Neural progenitor cell (in vitro differentiated cells): ENCODE measurements around the gene ZSWIM6. TPM values are rescaled to one million over a fixed set of nuclear protein-coding genes. Genes with fewer than 3 reads are reported as not detected.
A peak's percentile ranks its signal among the peaks of the same experiment; 100 is the strongest.

Experiments used
- DNase-seq: peaks from one replicate; pipeline ENCODE4 v3.0.0-alpha.2; 2016; ENCODE audit warnings: low spot score
- H2AFZ ChIP-seq: fragments of 200-600 bp; sonication (generic); replicated peaks from 2 replicates; pipeline ENCODE4 v1.6.1; 2016; ENCODE audit warnings: antibody characterized with exemption
- H3F3A ChIP-seq: fragments of 200-600 bp; sonication (generic); 2 replicates; pipeline ENCODE4 v1.6.1; 2016; ENCODE audit warnings: antibody characterized with exemption, low read depth
- H3K27ac ChIP-seq: fragments of 200-600 bp; sonication (generic); 2 replicates; pipeline ENCODE4 v1.5.1; 2016; ENCODE audit warnings: mild to moderate bottlenecking
- H3K27me3 ChIP-seq: fragments of 200-600 bp; sonication (generic); 2 replicates; pipeline ENCODE4 v1.6.1; 2016; ENCODE audit warnings: mild to moderate bottlenecking, moderate library complexity
- H3K36me3 ChIP-seq: fragments of 200-600 bp; sonication (generic); 2 replicates; pipeline ENCODE4 v1.5.1; 2016
- H3K4me1 ChIP-seq: fragments of 200-600 bp; sonication (generic); 2 replicates; pipeline ENCODE4 v1.6.1; 2016; ENCODE audit warnings: mixed run types
- H3K4me2 ChIP-seq: fragments of 200-600 bp; sonication (generic); 2 replicates; pipeline ENCODE4 v1.6.1; 2016
- H3K4me3 ChIP-seq: fragments of 200-600 bp; sonication (generic); 2 replicates; pipeline ENCODE4 v1.5.1; 2016
- H3K79me2 ChIP-seq: fragments of 200-600 bp; sonication (generic); 2 replicates; pipeline ENCODE4 v1.6.1; 2016; ENCODE audit warnings: low read depth
- H3K9ac ChIP-seq: fragments of 200-600 bp; sonication (generic); 2 replicates; pipeline ENCODE4 v1.6.1; 2016
- H3K9me3 ChIP-seq: fragments of 200-600 bp; sonication (generic); 2 replicates; pipeline ENCODE4 v1.5.1; 2016; ENCODE audit warnings: low read depth
- H4K20me1 ChIP-seq: fragments of 200-600 bp; sonication (generic); 2 replicates; pipeline ENCODE4 v1.6.1; 2016; ENCODE audit warnings: low read depth
- H3K27ac Mint-ChIP-seq: 3 replicates; pipeline ENCODE4 v1.8.0; 2021; ENCODE audit warnings: mixed read lengths
- H3K27me3 Mint-ChIP-seq: 2 replicates; pipeline ENCODE4 v1.8.0; 2022; ENCODE audit warnings: low read depth, mild to moderate bottlenecking, inconsistent platforms, moderate library complexity, mixed read lengths; ENCODE audit not compliant: insufficient read depth
- H3K36me3 Mint-ChIP-seq: 3 replicates; pipeline ENCODE4 v1.8.0; 2021; ENCODE audit warnings: mixed read lengths
- H3K4me1 Mint-ChIP-seq: 3 replicates; pipeline ENCODE4 v1.8.0; 2021; ENCODE audit warnings: mixed read lengths
- H3K4me3 Mint-ChIP-seq: 3 replicates; pipeline ENCODE4 v1.8.0; 2021; ENCODE audit warnings: mild to moderate bottlenecking, moderate library complexity, mixed read lengths
- H3K9me3 Mint-ChIP-seq: 3 replicates; pipeline ENCODE4 v1.8.0; 2020; ENCODE audit warnings: mixed read lengths
- CTCF ChIP-seq: fragments of 200-600 bp; sonication (generic); IDR thresholded peaks from 2 replicates; pipeline ENCODE4 v1.5.1; 2017; ENCODE audit warnings: antibody characterized with exemption, mild to moderate bottlenecking
- EZH2 ChIP-seq: fragments of 200-600 bp; sonication (generic); IDR thresholded peaks from 2 replicates; pipeline ENCODE4 v1.6.1; 2017; ENCODE audit warnings: antibody characterized with exemption, mild to moderate bottlenecking, moderate library complexity
- EZH2phosphoT487 ChIP-seq: fragments of 200-600 bp; sonication (generic); IDR thresholded peaks from 2 replicates; pipeline ENCODE4 v1.6.1; 2017; ENCODE audit warnings: antibody characterized with exemption
- total RNA-seq: library from RNA; depleted of rRNA; stranded (reverse); fragments of >200 nt; gene quantifications from 2 replicates; pipeline ENCODE4 v1.2.3, GENCODE V29; 2015; ENCODE audit warnings: low replicate concordance

Gene ZSWIM6
- total RNA-seq, 1 donor from 2014 or later = 32.2 TPM

GRCh38 chr5:61293071-61293470 is 39.0 kb upstream of the ZSWIM6 start:
- Histone ChIP-seq H4K20me1 (no peaks in the 10 kb centered on the region), H3K9ac (no peak overlapping the region), H3K4me2 (no peak overlapping the region), H3F3A (peaks cover 20% of the 10 kb centered on the region), H2AFZ (no peak overlapping the region), H3K36me3 (no peaks in the 10 kb centered on the region), H3K27ac (no peak overlapping the region), H3K9me3 (no peaks in the 10 kb centered on the region), H3K4me3 (no peak overlapping the region), H3K27me3 (no peaks in the 10 kb centered on the region), H3K79me2 (no peaks in the 10 kb centered on the region), H3K4me1 (peaks cover 26% of the 10 kb centered on the region)
- TF ChIP-seq CTCF (no peak), EZH2phosphoT487 (no peak), EZH2 (no peak)
- H3K4me3 Mint-ChIP-seq = no peak overlapping the region
- peaks cover 32% of the 10 kb centered on the region for H3K4me1 Mint-ChIP-seq
- no peak overlapping the region for H3K27ac Mint-ChIP-seq
- H3K9me3 Mint-ChIP-seq = no peaks in the 10 kb centered on the region
- no peak for DNase-seq
- H3K27me3 Mint-ChIP-seq = no peaks in the 10 kb centered on the region
- H3K36me3 Mint-ChIP-seq = no peaks in the 10 kb centered on the region

- H3K27me3 ChIP-seq = no peaks in the 10 kb centered on the region
- no peaks in the 10 kb centered on the region for H3K36me3 ChIP-seq
- H3K27me3 Mint-ChIP-seq = no peaks in the 10 kb centered on the region
- H3K4me3 ChIP-seq = no peak overlapping the region
- H3K27ac ChIP-seq = no peak overlapping the region
- H3K9me3 Mint-ChIP-seq = no peaks in the 10 kb centered on the region
- DNase-seq = no peak
- no peak overlapping the region for H3K9ac ChIP-seq
- no peaks in the 10 kb centered on the region for H3K79me2 ChIP-seq
- no peaks in the 10 kb centered on the region for H4K20me1 ChIP-seq
- no peak overlapping the region for H3K4me2 ChIP-seq
- TF ChIP-seq CTCF (no peak), EZH2 (no peak), EZH2phosphoT487 (no peak)
- peaks cover 18% of the 10 kb centered on the region for H3K4me1 ChIP-seq
- H3K36me3 Mint-ChIP-seq = no peaks in the 10 kb centered on the region
- H3K9me3 ChIP-seq = no peaks in the 10 kb centered on the region
- peaks cover 26% of the 10 kb centered on the region for H3K4me1 Mint-ChIP-seq
- H3F3A ChIP-seq = peaks cover 12% of the 10 kb centered on the region
- no peak overlapping the region for H2AFZ ChIP-seq
- no peak overlapping the region for H3K27ac Mint-ChIP-seq
- no peak overlapping the region for H3K4me3 Mint-ChIP-seq
Measured at GRCh38 chr5:61293873-61294272, 38.2 kb upstream of the ZSWIM6 start.

GRCh38 chr5:61295365-61295764 is 36.7 kb upstream of the ZSWIM6 start:
- Mint-ChIP-seq H3K27ac (peak overlapping the region; percentile 21), H3K27me3 (no peaks in the 10 kb centered on the region), H3K4me1 (peaks cover 16% of the 10 kb centered on the region), H3K4me3 (no peak overlapping the region), H3K9me3 (no peaks in the 10 kb centered on the region), H3K36me3 (no peaks in the 10 kb centered on the region)
- no peaks in the 10 kb centered on the region for H3K36me3 ChIP-seq
- H3K4me2 ChIP-seq = no peak overlapping the region
- H3K4me3 ChIP-seq = no peak overlapping the region
- H2AFZ ChIP-seq = no peak overlapping the region
- H3K4me1 ChIP-seq = peaks cover 9% of the 10 kb centered on the region
- no peaks in the 10 kb centered on the region for H3K9me3 ChIP-seq
- H3K79me2 ChIP-seq = no peaks in the 10 kb centered on the region
- DNase-seq = no peak
- no peaks in the 10 kb centered on the region for H4K20me1 ChIP-seq
- TF ChIP-seq EZH2phosphoT487 (no peak), CTCF (no peak), EZH2 (no peak)
- H3K9ac ChIP-seq = no peak overlapping the region
- H3K27ac ChIP-seq = no peak overlapping the region
- no peaks in the 10 kb centered on the region for H3F3A ChIP-seq
- H3K27me3 ChIP-seq = no peaks in the 10 kb centered on the region

GRCh38 chr5:61298066-61298465 is 34.0 kb upstream of the ZSWIM6 start:
- Mint-ChIP-seq H3K36me3 (no peaks in the 10 kb centered on the region), H3K4me3 (no peak overlapping the region), H3K27ac (no peak overlapping the region), H3K9me3 (no peaks in the 10 kb centered on the region), H3K4me1 (peaks cover 4% of the 10 kb centered on the region), H3K27me3 (no peaks in the 10 kb centered on the region)
- Histone ChIP-seq H3K4me1 (peaks cover 20% of the 10 kb centered on the region), H3K36me3 (no peaks in the 10 kb centered on the region), H3K4me3 (no peak overlapping the region), H3K4me2 (no peak overlapping the region), H3K79me2 (no peaks in the 10 kb centered on the region), H3K27ac (no peak overlapping the region), H4K20me1 (no peaks in the 10 kb centered on the region), H3K9ac (no peak overlapping the region), H3K27me3 (no peaks in the 10 kb centered on the region), H3F3A (no peaks in the 10 kb centered on the region), H3K9me3 (no peaks in the 10 kb centered on the region), H2AFZ (no peak overlapping the region)
- TF ChIP-seq EZH2 (no peak), CTCF (no peak), EZH2phosphoT487 (no peak)
- DNase-seq = no peak
